Endothelial cell of umbilical vein (primary cell): ENCODE data around the gene DDX17. TPM values are rescaled to one million over a fixed set of nuclear protein-coding genes. Genes with fewer than 3 reads are reported as not detected.

Experiments
- BruUV-seq: library from RNA; stranded (reverse); fragments of 400-500 nt; replicated peaks from 2 replicates; lab custom pipeline; 2021; lab: Mats Ljungman, UMichigan
- CTCF ChIA-PET: fragments of 300-600, 350-600 bp; sonication (Branson Sonifier 250); formaldehyde crosslinking; loops from one replicate; lab custom pipeline; 2021; ENCODE audit warnings: antibody characterized with exemption, inconsistent platforms; lab: Charles Lee
- POLR2A ChIA-PET: fragments of 300-600, 350-600 bp; sonication (Branson Sonifier 250); formaldehyde crosslinking; loops from one replicate; lab custom pipeline; 2021; ENCODE audit warnings: antibody characterized with exemption, inconsistent platforms; lab: Charles Lee
- DNase-seq: peaks from one replicate; pipeline ENCODE4 v3.0.0-alpha.2; 2011; ENCODE audit warnings: low read depth, low spot score
- FAIRE-seq: peaks from 2 replicates; lab custom pipeline; 2011; peaks lifted over from hg19 to GRCh38; lab: Jason Lieb, UNC
- H2AFZ ChIP-seq: 2 replicates; pipeline ENCODE4 v1.6.0; 2012; ENCODE audit warnings: low read depth, low read length, control low read depth, inconsistent platforms
- H3K27ac ChIP-seq: 2 replicates; pipeline ENCODE4 v1.5.1; 2011; ENCODE audit warnings: low read depth, mild to moderate bottlenecking, control low read depth, low read length, moderate library complexity; ENCODE audit not compliant: insufficient read depth
- H3K27me3 ChIP-seq, 2 experiments: 2 replicates each; pipeline versions ENCODE4 v1.6.0 to v1.6.1; 2011; ENCODE audit warnings: low read length in 2 of 2, mixed read lengths in 1 of 2; ENCODE audit not compliant: control insufficient read depth in 2 of 2, insufficient read depth in 2 of 2
- H3K36me3 ChIP-seq, 2 experiments: 2 replicates in 1 of 2; 3 replicates in 1 of 2; pipeline ENCODE4 v1.5.1; 2011; ENCODE audit warnings: low read length in 2 of 2, mild to moderate bottlenecking in 1 of 2, moderate library complexity in 1 of 2; ENCODE audit not compliant: control insufficient read depth in 2 of 2, insufficient read depth in 2 of 2; ENCODE audit errors: extremely low read depth in 1 of 2
- H3K4me1 ChIP-seq: 3 replicates; pipeline ENCODE4 v1.5.1; 2011; ENCODE audit warnings: mild to moderate bottlenecking, low read length; ENCODE audit not compliant: control insufficient read depth, insufficient read depth; ENCODE audit errors: extremely low read depth
- H3K4me2 ChIP-seq: 2 replicates; pipeline ENCODE4 v1.6.1; 2011; ENCODE audit warnings: low read length, control low read depth, mixed read lengths; ENCODE audit not compliant: insufficient read depth
- H3K4me3 ChIP-seq, 3 experiments: fragments of 200-600 bp in 1 of 3; sonication (generic), shearing (Covaris generic) in 1 of 3; replicated peaks in 1 of 3; 2 replicates each; pipeline ENCODE4 v1.5.1; 2011 to 2016; ENCODE audit warnings: control low read depth in 3 of 3, low read length in 3 of 3, mild to moderate bottlenecking in 2 of 3, inconsistent platforms in 1 of 3, low read depth in 1 of 3, moderate library complexity in 1 of 3; ENCODE audit not compliant: insufficient read depth in 1 of 3
- H3K79me2 ChIP-seq: 2 replicates; pipeline ENCODE4 v1.6.0; 2012; ENCODE audit warnings: low read length, inconsistent platforms; ENCODE audit not compliant: control insufficient read depth, insufficient read depth
- H3K9ac ChIP-seq: replicated peaks from 2 replicates; pipeline ENCODE3; 2011; ENCODE audit warnings: low read length, control low read depth; ENCODE audit not compliant: insufficient read depth; ENCODE audit errors: extremely low read depth
- H3K9me1 ChIP-seq: replicated peaks from 3 replicates; pipeline ENCODE4 v1.6.0; 2011; ENCODE audit warnings: mild to moderate bottlenecking, low read length; ENCODE audit not compliant: control insufficient read depth, insufficient read depth; ENCODE audit errors: extremely low read depth
- H3K9me3 ChIP-seq: replicated peaks from 2 replicates; pipeline ENCODE4 v1.5.1; 2012; ENCODE audit warnings: low read length, inconsistent platforms; ENCODE audit not compliant: control insufficient read depth, insufficient read depth
- H4K20me1 ChIP-seq: replicated peaks from 2 replicates; pipeline ENCODE3; 2011; ENCODE audit warnings: mild to moderate bottlenecking, low read length; ENCODE audit not compliant: control insufficient read depth, insufficient read depth; ENCODE audit errors: extremely low read depth
- CTCF ChIP-seq, 2 donors: IDR thresholded peaks; 1 replicate in 1 of 2; 2 replicates in 1 of 2; pipeline ENCODE4 v1.5.1; 2011; ENCODE audit warnings: low read length in 2 of 2, mild to moderate bottlenecking in 2 of 2, moderate library complexity in 2 of 2, control low read depth in 1 of 2, inconsistent platforms in 1 of 2, low read depth in 1 of 2; ENCODE audit not compliant: insufficient read depth in 1 of 2; ENCODE audit errors: extremely low read depth in 1 of 2
- EZH2 ChIP-seq: IDR thresholded peaks from 2 replicates; pipeline ENCODE4 v1.6.1; 2012; ENCODE audit warnings: borderline replicate concordance, low read depth, mild to moderate bottlenecking, moderate library complexity, low read length, inconsistent platforms; ENCODE audit not compliant: severe bottlenecking
- FOS ChIP-seq: IDR thresholded peaks from 2 replicates; pipeline ENCODE4 v1.6.1; 2011; ENCODE audit warnings: mild to moderate bottlenecking, low read length, moderate library complexity, borderline replicate concordance; ENCODE audit not compliant: insufficient read depth
- GATA2 ChIP-seq: IDR thresholded peaks from 2 replicates; pipeline ENCODE4 v1.7.0; 2011; ENCODE audit warnings: low read depth, mild to moderate bottlenecking, moderate library complexity, mixed read lengths, low read length; ENCODE audit not compliant: insufficient read length, insufficient read depth
- JUN ChIP-seq: IDR thresholded peaks from 2 replicates; pipeline ENCODE4 v1.6.1; 2011; ENCODE audit warnings: borderline replicate concordance, low read depth; ENCODE audit not compliant: insufficient read length, insufficient read depth
- MAX ChIP-seq: IDR thresholded peaks from 2 replicates; pipeline ENCODE4 v1.6.1; 2011; ENCODE audit not compliant: insufficient read depth, insufficient read length
- MYC ChIP-seq: IDR thresholded peaks from one replicate; pipeline ENCODE4 v1.6.1; 2011; ENCODE audit warnings: mild to moderate bottlenecking, low read depth, low read length
- POLR2A ChIP-seq: IDR thresholded peaks from 2 replicates; pipeline ENCODE4 v1.6.1; 2012; ENCODE audit warnings: low read depth, mild to moderate bottlenecking, control low read depth, low read length
- POLR2AphosphoS5 ChIP-seq: IDR thresholded peaks from 2 replicates; pipeline ENCODE4 v1.6.1; 2012; ENCODE audit warnings: low read depth, mild to moderate bottlenecking, control low read depth, low read length, moderate library complexity; ENCODE audit not compliant: insufficient read depth
- dilution Hi-C: fragments of 300-500 bp; cut with MboI; formaldehyde crosslinking; loops from one replicate; pipeline ENCODE4 v1.15.0; 2019; ENCODE audit warnings: low sequenced_read_pairs; ENCODE audit not compliant: extremely low pct_ligation_motif_present
- intact Hi-C: fragments of 100-400 bp; cut with micrococcal nuclease; formaldehyde crosslinking; loops from one replicate; pipeline ENCODE4 v1.10.0; 2022
- polyA plus RNA-seq, 4 experiments: library from polyadenylated mRNA; depleted of rRNA in 3 of 4; stranded (reverse) in 3 of 4; unstranded in 1 of 4; fragments of >200 nt; gene quantifications; 2 replicates each; pipeline versions ENCODE4 v1.2.1 to v1.2.3, GENCODE V29; 2011 to 2012; ENCODE audit warnings: missing spikeins in 1 of 4
- total RNA-seq: library from RNA; stranded (reverse); gene quantifications from 2 replicates; pipeline ENCODE4 v1.2.3, GENCODE V29; 2021

The DDX17 gene
- total and polyA plus RNA-seq, 2 donors (not counting 3 experiments of a cell fraction or from before 2014, with no cell fraction given), result 393 to 402 TPM

- Histone ChIP-seq H3K9me1 (no peaks in the 10 kb centered on the region), H3K4me3 (no peak overlapping the region), H3K27me3 (peaks cover under 1 to 1% of the 10 kb centered on the region in 2 experiments), H3K9me3 (no peaks in the 10 kb centered on the region), H4K20me1 (no peaks in the 10 kb centered on the region), H3K79me2 (no peaks in the 10 kb centered on the region), H3K4me1 (no peaks in the 10 kb centered on the region), H2AFZ (no peak overlapping the region), H3K27ac (no peak overlapping the region), H3K36me3 (no peaks in the 10 kb centered on the region), H3K4me2 (no peak overlapping the region), H3K9ac (no peak overlapping the region)
- POLR2A ChIA-PET, result no interaction called here
- CTCF ChIA-PET, result no interaction called here
- no TSS peak for BruUV-seq
- TF ChIP-seq MAX, result no peak
- TF ChIP-seq POLR2A, result no peak
- no peak for TF ChIP-seq POLR2AphosphoS5
- TF ChIP-seq JUN, result no peak
- TF ChIP-seq GATA2, result no peak
- TF ChIP-seq FOS, result no peak
- TF ChIP-seq MYC, result no peak
- no peak for TF ChIP-seq EZH2
- TF ChIP-seq CTCF (IDR thresholded peaks at IDR 0.05; ENCODE audit: extremely low read depth in 1 of 2, insufficient read depth in 1 of 2, low read depth in 1 of 2, low read length in 2 of 2), result no peak
- dilution Hi-C loops (no loop called here), intact Hi-C loops (no loop called here)
- no peak for DNase-seq
- no peak for FAIRE-seq
These were observed 68.7 kb downstream of the DDX17 start for GRCh38 chr22:38437416-38437815.
